ENCODE measurements around the gene SRGAP2B. TPM values are rescaled to one million over a fixed set of nuclear protein-coding genes. Genes with fewer than 3 reads are reported as not detected.
"Not testable (repeated sequence)": the region's sequence is repeated elsewhere in the genome, so short reads cannot be mapped to it uniquely, and the experiment has no call there.

SRGAP2B gene
- total and polyA plus RNA-seq, 2 of the 8 experiments (the other 6 are each of a cell fraction or from before 2014, with no cell fraction given), result 4.9 to 39.5 TPM

DNA sequence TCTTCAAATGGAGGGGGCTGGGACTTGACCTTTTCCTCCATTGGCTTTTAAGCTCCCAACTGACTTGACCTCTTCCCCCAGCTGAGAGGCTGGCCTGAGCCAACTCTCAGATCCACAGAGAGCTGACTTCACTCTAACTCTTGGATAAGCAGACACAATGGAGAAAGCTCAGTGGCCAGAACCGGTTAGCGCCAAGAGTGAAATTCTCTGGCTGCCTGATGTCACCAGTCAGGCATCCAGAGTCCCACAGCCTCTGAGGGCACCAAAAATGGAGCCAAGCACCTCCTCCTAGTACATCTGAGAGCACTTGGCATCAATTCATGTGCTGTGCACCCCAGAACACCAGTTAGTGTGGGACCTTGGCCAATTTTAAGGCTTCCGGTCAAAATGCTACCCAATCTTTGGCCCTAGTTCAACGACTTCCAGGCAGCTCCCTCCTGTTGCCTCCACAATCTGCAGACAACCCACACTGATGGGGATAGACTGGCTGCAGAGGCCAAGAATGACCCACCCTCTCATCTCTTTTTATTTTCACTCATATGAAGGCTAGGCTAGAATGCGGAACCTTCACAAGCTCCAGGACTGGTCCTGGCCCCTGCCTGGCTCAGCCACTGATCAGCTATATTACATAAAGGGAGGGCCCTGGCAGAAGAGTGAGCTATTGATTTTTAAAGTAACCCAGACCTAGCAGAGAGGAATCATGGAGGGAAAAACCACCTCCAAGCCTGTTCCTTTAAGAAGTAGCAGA is 200.5 kb downstream of the SRGAP2B start:
- H4K5ac ChIP-seq (ENCODE audit: insufficient read length, low read depth, low read length); FAIRE-seq; H2AK5ac ChIP-seq (ENCODE audit: low read depth, low read length); H3K14ac ChIP-seq (ENCODE audit: insufficient read length); H2BK20ac ChIP-seq (ENCODE audit: low read length); H2AFZ ChIP-seq (ENCODE audit: low read length); CTCF ChIA-PET (ENCODE audit: partially characterized antibody); H3K9me3 ChIP-seq (ENCODE audit: insufficient read depth in 2 of 2, low read depth in 1 of 2, low read length in 1 of 2); H3K56ac ChIP-seq (replicated peaks; ENCODE audit: insufficient read length, low read depth, low read length); H3K4me1 ChIP-seq (replicated peaks in 1 of 4; ENCODE audit: control insufficient read depth in 3 of 4, insufficient read depth in 4 of 4, low read length in 3 of 4); POLR2A ChIA-PET (ENCODE audit: partially characterized antibody); H3K27ac ChIP-seq (ENCODE audit: low read depth, low read length); H3K4me3 ChIP-seq (ENCODE audit: extremely low read depth in 1 of 4, insufficient read depth in 2 of 4, low read depth in 3 of 4, low read length in 4 of 4); H3K4me2 ChIP-seq (ENCODE audit: insufficient read depth in 1 of 2, low read depth in 2 of 2, low read length in 2 of 2); H2BK15ac ChIP-seq (ENCODE audit: low read length); H2BK5ac ChIP-seq (ENCODE audit: low read depth, low read length); H3K27me3 ChIP-seq (replicated peaks in 1 of 4; ENCODE audit: control insufficient read depth in 3 of 4, extremely low read depth in 1 of 4, insufficient read depth in 3 of 4, low read length in 3 of 4); H3K18ac ChIP-seq (ENCODE audit: extremely low read depth, low read length); H3K79me1 ChIP-seq (ENCODE audit: low read depth, low read length); DNase-seq (ENCODE audit: low read depth in 1 of 2, low spot score in 2 of 2); H3K23ac ChIP-seq (ENCODE audit: insufficient read length); H4K91ac ChIP-seq (replicated peaks; ENCODE audit: insufficient read length, low read length); H3K79me2 ChIP-seq (ENCODE audit: control insufficient read depth in 1 of 2, insufficient read depth in 2 of 2, low read length in 2 of 2); H4K8ac ChIP-seq (ENCODE audit: extremely low read depth, insufficient read depth, low read length); H2BK12ac ChIP-seq (ENCODE audit: low read depth, low read length); H4K20me1 ChIP-seq (replicated peaks in 1 of 2; ENCODE audit: control insufficient read depth in 1 of 2, insufficient read depth in 2 of 2, low read length in 2 of 2); H3K23me2 ChIP-seq (ENCODE audit: low read depth, low read length); H3K9ac ChIP-seq (replicated peaks in 1 of 4; ENCODE audit: extremely low read depth in 1 of 4, low read depth in 3 of 4, low read length in 3 of 4); H3K4ac ChIP-seq (replicated peaks; ENCODE audit: insufficient read length, low read depth, low read length); H3K36me3 ChIP-seq (ENCODE audit: control insufficient read depth in 2 of 4, insufficient read depth in 4 of 4, low read length in 3 of 4); H2BK120ac ChIP-seq (replicated peaks; ENCODE audit: low read depth, low read length): not testable (repeated sequence)
- WGBS, 2 experiments (ENCODE audit: extremely low coverage in 1 of 2, insufficient coverage in 1 of 2, insufficient read length in 1 of 2, insufficient replicate concordance in 2 of 2, low coverage in 1 of 2, low lambda C conversion rate in 2 of 2, missing lambda C conversion rate in 1 of 2), result no CpG with 5 or more reads among the region's 5 CpGs
